Loucy (cell line): ENCODE results near the gene SRM.

ENCODE experiments used
- CTCF ChIP-seq: fragments of 200-600 bp; sonication (generic); conservative IDR thresholded peaks from 2 replicates; pipeline ENCODE4 v1.5.1; 2014; ENCODE audit warnings: mild to moderate bottlenecking, antibody characterized with exemption, low read length
- EZH2phosphoT487 ChIP-seq: fragments of 200-600 bp; IDR thresholded peaks from 2 replicates; pipeline ENCODE4 v1.6.1; 2018; ENCODE audit warnings: antibody characterized with exemption, mild to moderate bottlenecking, moderate library complexity, borderline replicate concordance

DNA sequence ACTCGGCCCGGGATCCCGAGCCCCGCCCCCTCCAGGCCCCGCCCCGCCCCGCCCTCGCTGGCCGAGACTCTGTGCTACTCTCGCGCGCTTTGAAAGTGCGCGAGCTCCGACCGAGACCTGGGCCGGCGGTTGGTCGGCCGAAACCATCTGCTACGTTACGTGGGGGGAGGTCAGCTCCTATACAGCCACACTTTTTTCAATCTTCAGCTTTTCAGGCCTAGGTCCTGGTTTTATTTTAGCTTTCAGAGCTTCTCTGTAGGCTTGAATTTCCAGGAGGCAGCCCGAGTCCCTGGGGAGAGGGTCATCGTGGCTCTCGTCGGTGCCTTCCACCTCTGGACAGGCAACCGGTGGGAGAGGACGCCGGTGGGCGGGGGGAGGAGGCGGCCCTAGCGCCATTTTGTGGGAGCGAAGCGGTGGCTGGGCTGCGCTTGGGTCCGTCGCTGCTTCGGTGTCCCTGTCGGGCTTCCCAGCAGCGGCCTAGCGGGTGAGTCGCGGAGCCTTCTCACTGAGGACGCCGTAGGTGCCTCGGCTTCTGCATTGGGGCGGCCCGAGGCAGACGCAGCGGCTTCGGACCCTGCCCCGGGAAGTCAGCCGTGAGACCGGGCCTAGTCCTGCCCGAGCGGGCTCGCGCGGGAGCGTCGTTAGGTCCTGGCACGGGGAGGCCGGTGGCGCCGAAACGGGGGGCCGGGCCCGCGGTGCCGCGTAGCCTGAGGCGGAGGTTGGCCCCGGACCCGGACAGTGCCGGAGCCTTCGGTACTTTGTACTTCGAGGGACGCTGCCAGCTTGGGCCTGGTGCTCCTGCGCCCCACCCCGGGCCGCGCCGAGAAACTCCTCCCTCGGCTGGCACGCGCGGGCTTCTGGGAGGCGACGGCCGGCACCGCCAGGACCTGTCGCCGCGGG lies 47.3 kb downstream of the SRM start, which contains the start of gene TARDBP:
- TF ChIP-seq CTCF (no peak), EZH2phosphoT487 (no peak)
